Panc1 (cell line): ENCODE data around the gene FBXL17. TPM values are rescaled to one million over a fixed set of nuclear protein-coding genes. Genes with fewer than 3 reads are reported as not detected.

ENCODE experiments used
- ATAC-seq: fragments of 200-7000 bp; cut with Tn5 transposase; 2 replicates; pipeline ENCODE4 v1.9.1; 2020; ENCODE audit warnings: mild to moderate bottlenecking, moderate library complexity
- BruUV-seq: library from RNA; stranded (reverse); fragments of 400-500 nt; replicated peaks from 2 replicates; lab custom pipeline; 2021; lab: Mats Ljungman, UMichigan
- CTCF ChIA-PET: fragments of 300-600 bp; sonication (Branson Sonifier 250); formaldehyde crosslinking; loops from one replicate; lab custom pipeline; 2022; ENCODE audit warnings: antibody characterized with exemption; lab: Charles Lee
- POLR2A ChIA-PET: fragments of 300-600 bp; sonication (Branson Sonifier 250); formaldehyde crosslinking; loops from one replicate; lab custom pipeline; 2022; ENCODE audit warnings: antibody characterized with exemption; lab: Charles Lee
- DNase-seq: peaks from one replicate; pipeline ENCODE4 v3.0.0-alpha.2; 2010; ENCODE audit warnings: low read depth, low spot score
- H3K27ac ChIP-seq: 2 replicates; pipeline ENCODE4 v1.5.1; 2011; ENCODE audit warnings: mild to moderate bottlenecking, low read length, inconsistent platforms
- H3K27me3 ChIP-seq: fragments of 200-500 bp; sonication (Bioruptor generic); 2 replicates; pipeline ENCODE4 v1.6.0; 2014; ENCODE audit warnings: low read length, inconsistent platforms; ENCODE audit not compliant: control insufficient read depth, insufficient read depth
- H3K36me3 ChIP-seq: fragments of 200-500 bp; sonication (Bioruptor generic); 2 replicates; pipeline ENCODE4 v1.5.1; 2014; ENCODE audit warnings: inconsistent platforms, mild to moderate bottlenecking, low read length, moderate library complexity; ENCODE audit not compliant: control insufficient read depth, insufficient read depth
- H3K4me1 ChIP-seq: 2 replicates; pipeline ENCODE4 v1.5.1; 2011; ENCODE audit warnings: inconsistent platforms, mild to moderate bottlenecking, low read length, moderate library complexity; ENCODE audit not compliant: control insufficient read depth, insufficient read depth
- H3K4me3 ChIP-seq, 2 experiments: 2 replicates each; pipeline ENCODE4 v1.5.1; 2011 to 2012; ENCODE audit warnings: low read depth in 2 of 2, low read length in 2 of 2, mild to moderate bottlenecking in 2 of 2, inconsistent platforms in 1 of 2, moderate library complexity in 1 of 2
- H3K9me3 ChIP-seq: fragments of 200-500 bp; sonication (Bioruptor generic); 2 replicates; pipeline ENCODE4 v1.5.1; 2014; ENCODE audit warnings: low read depth, mild to moderate bottlenecking, inconsistent platforms, low read length, moderate library complexity; ENCODE audit not compliant: control insufficient read depth, insufficient read depth
- CTCF ChIP-seq: fragments of 450-650 bp; IDR thresholded peaks from 2 replicates; pipeline ENCODE4 v1.5.1; 2017; ENCODE audit warnings: mild to moderate bottlenecking
- POLR2AphosphoS5 ChIP-seq: IDR thresholded peaks from 2 replicates; pipeline ENCODE4 v1.6.1; 2012; ENCODE audit warnings: mild to moderate bottlenecking, low read depth, low read length, moderate library complexity
- SIN3A ChIP-seq: IDR thresholded peaks from 2 replicates; pipeline ENCODE4 v1.6.1; 2012; ENCODE audit warnings: low read depth, mild to moderate bottlenecking, low read length, moderate library complexity, borderline replicate concordance; ENCODE audit not compliant: insufficient read depth
- TCF7L2 ChIP-seq: IDR thresholded peaks from 2 replicates; pipeline ENCODE4 v1.6.1; 2011; ENCODE audit warnings: mild to moderate bottlenecking, low read depth, low read length, inconsistent platforms
- in situ Hi-C: cut with HindIII; loops from 2 replicates; pipeline ENCODE4 v1.10.0; 2016; ENCODE audit warnings: low sequenced_read_pairs, low pct_unique_long_range_greater_than_20kb
- intact Hi-C: fragments of 100-400 bp; cut with micrococcal nuclease; formaldehyde crosslinking; loops from one replicate; pipeline ENCODE4 v1.10.0; 2022; ENCODE audit not compliant: unreplicated experiment
- total RNA-seq: library from RNA; stranded (reverse); gene quantifications from one replicate; pipeline ENCODE4 v1.2.1, GENCODE V29; 2021; ENCODE audit not compliant: unreplicated experiment
- TF ChIP-seq, protein P1 (sequence below), 2 experiments: IDR thresholded peaks; 2 replicates each; pipeline ENCODE4 v1.6.1; 2011 to 2012; ENCODE audit warnings: low read depth in 2 of 2, control low read depth in 1 of 2, low read length in 1 of 2, mild to moderate bottlenecking in 1 of 2, moderate library complexity in 1 of 2; ENCODE audit not compliant: insufficient read depth in 1 of 2

The FBXL17 gene
- total RNA-seq, 1 experiment from 2014 or later = 17.4 TPM

DNA sequence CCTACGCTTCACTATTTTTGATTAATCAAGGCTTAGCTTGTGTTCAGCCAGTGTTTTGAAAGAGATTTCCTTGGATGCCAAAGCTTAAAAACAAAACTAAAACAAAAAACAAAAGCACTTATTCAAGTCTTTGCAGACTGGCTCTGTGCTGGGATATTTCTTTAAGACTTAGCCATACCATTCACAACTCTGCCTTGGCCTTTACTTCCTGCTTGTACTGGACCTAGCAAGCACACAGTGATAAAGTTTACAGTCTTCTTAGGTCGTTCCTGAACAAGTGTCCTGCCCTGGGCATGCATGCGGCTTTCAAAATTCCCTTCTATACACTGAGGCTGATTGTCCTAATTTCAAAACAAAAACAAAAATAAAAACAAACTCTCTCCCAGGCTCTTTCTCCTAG, 20.7 kb downstream of the FBXL17 start:
- H3K4me1 ChIP-seq = no peaks in the 10 kb centered on the region
- BruUV-seq = no TSS peak
- in situ Hi-C loops = no loop called here
- no peaks in the 10 kb centered on the region for H3K27me3 ChIP-seq
- ATAC-seq = no peak
- TF ChIP-seq TCF7L2 (no peak), POLR2AphosphoS5 (no peak), SIN3A (no peak), CTCF (no peak)
- TF ChIP-seq, protein P1, sequence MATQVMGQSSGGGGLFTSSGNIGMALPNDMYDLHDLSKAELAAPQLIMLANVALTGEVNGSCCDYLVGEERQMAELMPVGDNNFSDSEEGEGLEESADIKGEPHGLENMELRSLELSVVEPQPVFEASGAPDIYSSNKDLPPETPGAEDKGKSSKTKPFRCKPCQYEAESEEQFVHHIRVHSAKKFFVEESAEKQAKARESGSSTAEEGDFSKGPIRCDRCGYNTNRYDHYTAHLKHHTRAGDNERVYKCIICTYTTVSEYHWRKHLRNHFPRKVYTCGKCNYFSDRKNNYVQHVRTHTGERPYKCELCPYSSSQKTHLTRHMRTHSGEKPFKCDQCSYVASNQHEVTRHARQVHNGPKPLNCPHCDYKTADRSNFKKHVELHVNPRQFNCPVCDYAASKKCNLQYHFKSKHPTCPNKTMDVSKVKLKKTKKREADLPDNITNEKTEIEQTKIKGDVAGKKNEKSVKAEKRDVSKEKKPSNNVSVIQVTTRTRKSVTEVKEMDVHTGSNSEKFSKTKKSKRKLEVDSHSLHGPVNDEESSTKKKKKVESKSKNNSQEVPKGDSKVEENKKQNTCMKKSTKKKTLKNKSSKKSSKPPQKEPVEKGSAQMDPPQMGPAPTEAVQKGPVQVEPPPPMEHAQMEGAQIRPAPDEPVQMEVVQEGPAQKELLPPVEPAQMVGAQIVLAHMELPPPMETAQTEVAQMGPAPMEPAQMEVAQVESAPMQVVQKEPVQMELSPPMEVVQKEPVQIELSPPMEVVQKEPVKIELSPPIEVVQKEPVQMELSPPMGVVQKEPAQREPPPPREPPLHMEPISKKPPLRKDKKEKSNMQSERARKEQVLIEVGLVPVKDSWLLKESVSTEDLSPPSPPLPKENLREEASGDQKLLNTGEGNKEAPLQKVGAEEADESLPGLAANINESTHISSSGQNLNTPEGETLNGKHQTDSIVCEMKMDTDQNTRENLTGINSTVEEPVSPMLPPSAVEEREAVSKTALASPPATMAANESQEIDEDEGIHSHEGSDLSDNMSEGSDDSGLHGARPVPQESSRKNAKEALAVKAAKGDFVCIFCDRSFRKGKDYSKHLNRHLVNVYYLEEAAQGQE (IDR thresholded peaks at IDR 0.05; ENCODE audit: insufficient read depth in 1 of 2, low read depth in 2 of 2, low read length in 1 of 2) = no peak
- intact Hi-C loops = no loop called here
- H3K9me3 ChIP-seq = no peaks in the 10 kb centered on the region
- H3K4me3 ChIP-seq = no peak overlapping the region
- ChIA-PET POLR2A (no interaction called here), CTCF (no interaction called here)
- no peak overlapping the region for H3K27ac ChIP-seq
- H3K36me3 ChIP-seq = no peaks in the 10 kb centered on the region; the same call in 1 of the 2 replicates
- DNase-seq = no peak

DNA sequence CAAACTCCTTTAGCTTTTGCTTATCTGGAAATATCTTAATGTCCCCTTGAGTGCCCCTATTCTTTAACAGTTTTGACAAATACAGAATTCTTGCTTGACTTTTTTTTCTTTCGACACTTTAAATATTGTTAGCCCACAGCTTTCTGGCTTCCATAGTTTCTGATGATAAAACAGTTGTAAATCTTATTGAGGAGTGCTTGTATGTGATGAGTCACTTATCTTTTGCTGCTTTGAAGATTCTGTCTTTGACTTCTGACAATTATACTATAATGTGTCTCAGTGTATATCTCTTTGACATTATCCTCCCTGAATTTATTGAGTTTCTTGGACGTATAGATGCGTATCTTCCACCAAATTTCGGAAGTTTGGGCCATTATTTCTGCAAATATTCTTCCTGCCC, 21.6 kb downstream of the FBXL17 start:
- ChIA-PET CTCF (no interaction called here), POLR2A (no interaction called here)
- TF ChIP-seq SIN3A (no peak), POLR2AphosphoS5 (no peak), CTCF (no peak), TCF7L2 (no peak)
- TF ChIP-seq, protein P1 (IDR thresholded peaks at IDR 0.05; ENCODE audit: insufficient read depth in 1 of 2, low read depth in 2 of 2, low read length in 1 of 2) = no peak
- H3K4me1 ChIP-seq = no peaks in the 10 kb centered on the region
- intact Hi-C loops (no loop called here), in situ Hi-C loops (no loop called here)
- DNase-seq (no peak), ATAC-seq (no peak)
- H3K36me3 ChIP-seq = no peaks in the 10 kb centered on the region; the same call in 1 of the 2 replicates
- H3K27ac ChIP-seq = no peak overlapping the region
- no peaks in the 10 kb centered on the region for H3K9me3 ChIP-seq
- no peaks in the 10 kb centered on the region for H3K27me3 ChIP-seq
- no peak overlapping the region for H3K4me3 ChIP-seq
- TSS peak; percentile 13 for BruUV-seq
